DND-41 (cell line): ENCODE measurements around the gene SEMA7A.

Experiments used
- ATAC-seq: fragments of 200-7000 bp; cut with Tn5 transposase; 3 replicates; pipeline ENCODE4 v1.9.1; 2021; ENCODE audit warnings: low read depth; ENCODE audit not compliant: insufficient read depth
- DNase-seq: peaks from one replicate; pipeline ENCODE4 v3.0.0-alpha.2; 2020
- H2AFZ ChIP-seq: 2 replicates; pipeline ENCODE4 v1.6.0; 2012; ENCODE audit warnings: low read depth, low read length
- H3K27ac ChIP-seq: 2 replicates; pipeline ENCODE4 v1.5.1; 2012; ENCODE audit warnings: low read length, inconsistent platforms
- H3K27me3 ChIP-seq: fragments of 200-600 bp; sonication (generic); 2 replicates; pipeline ENCODE4 v1.6.0; 2012; ENCODE audit warnings: low read length, mild to moderate bottlenecking, inconsistent platforms; ENCODE audit not compliant: insufficient read depth, poor library complexity
- H3K36me3 ChIP-seq: 2 replicates; pipeline ENCODE4 v1.5.1; 2012; ENCODE audit warnings: low read length, inconsistent platforms; ENCODE audit not compliant: insufficient read depth
- H3K4me1 ChIP-seq: 2 replicates; pipeline ENCODE4 v1.5.1; 2012; ENCODE audit warnings: mild to moderate bottlenecking, low read length; ENCODE audit not compliant: insufficient read depth
- H3K4me2 ChIP-seq: 2 replicates; pipeline ENCODE4 v1.6.0; 2012; ENCODE audit warnings: mild to moderate bottlenecking, moderate library complexity, low read length, inconsistent platforms; ENCODE audit not compliant: insufficient read depth
- H3K4me3 ChIP-seq, 2 experiments: fragments of 200-600 bp in 1 of 2; shearing (Covaris generic) in 1 of 2; 2 replicates each; pipeline ENCODE4 v1.5.1; 2012 to 2016; ENCODE audit warnings: inconsistent platforms in 2 of 2, low read length in 2 of 2, mild to moderate bottlenecking in 2 of 2, low read depth in 1 of 2, moderate library complexity in 1 of 2
- H3K79me2 ChIP-seq: 2 replicates; pipeline ENCODE4 v1.6.0; 2012; ENCODE audit warnings: low read length, inconsistent platforms; ENCODE audit not compliant: insufficient read depth
- H3K9ac ChIP-seq: 2 replicates; pipeline ENCODE4 v1.6.0; 2012; ENCODE audit warnings: low read depth, mild to moderate bottlenecking, inconsistent platforms, low read length, moderate library complexity
- H3K9me3 ChIP-seq: 2 replicates; pipeline ENCODE4 v1.5.1; 2012; ENCODE audit warnings: low read length, moderate library complexity, mild to moderate bottlenecking, inconsistent platforms; ENCODE audit not compliant: insufficient read depth, severe bottlenecking
- H4K20me1 ChIP-seq: 2 replicates; pipeline ENCODE4 v1.6.0; 2012; ENCODE audit warnings: low read length; ENCODE audit not compliant: insufficient read depth
- EZH2 ChIP-seq: IDR thresholded peaks from 3 replicates; pipeline ENCODE4 v1.6.1; 2012; ENCODE audit warnings: borderline replicate concordance, low read depth, mild to moderate bottlenecking, moderate library complexity, low read length, inconsistent platforms; ENCODE audit not compliant: severe bottlenecking
- TF ChIP-seq, protein P1 (sequence below): IDR thresholded peaks from 2 replicates; pipeline ENCODE4 v1.5.1; 2012; ENCODE audit warnings: borderline replicate concordance, low read length, moderate library complexity, mild to moderate bottlenecking; ENCODE audit not compliant: poor library complexity, severe bottlenecking; ENCODE audit errors: extremely low read depth

The SEMA7A gene

DNA sequence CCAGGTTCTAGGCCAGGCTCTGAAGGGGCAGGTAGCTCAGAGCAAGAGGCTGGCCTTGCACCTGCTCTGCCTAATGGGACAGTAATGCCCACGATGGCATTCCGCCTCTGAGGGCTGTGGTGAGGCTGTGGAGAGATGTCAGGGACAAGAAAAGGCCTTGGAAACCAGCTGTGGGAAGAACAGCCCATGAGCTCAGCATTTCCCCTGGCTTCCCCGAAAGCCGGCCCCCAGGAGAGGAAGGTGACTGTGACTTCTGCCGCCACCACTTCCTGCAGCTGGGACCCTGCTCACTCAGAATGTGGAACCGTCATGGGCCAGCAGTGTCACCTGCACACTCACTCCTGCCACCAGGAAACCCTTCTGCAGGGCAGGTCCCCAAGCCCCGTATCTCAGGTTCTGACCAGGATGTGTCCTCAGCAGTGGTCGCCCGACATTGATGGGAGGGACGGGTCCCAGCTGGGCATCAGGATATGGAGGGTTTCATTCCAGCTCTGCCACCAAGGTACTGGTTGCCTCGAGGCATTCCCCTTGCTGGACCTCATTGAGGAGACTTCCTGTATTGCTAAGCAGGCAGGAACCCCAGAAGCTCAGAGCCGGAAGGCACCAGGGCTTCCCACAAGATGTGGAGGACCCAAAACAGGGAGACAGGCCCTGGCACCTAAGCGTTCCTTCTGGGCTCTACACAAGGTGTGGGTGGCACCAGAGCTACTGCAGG, 30.7 kb downstream of the SEMA7A start:
- peak overlapping the region; percentile 40 for H3K4me2 ChIP-seq
- ATAC-seq (peak; percentile 69), DNase-seq (peak; percentile 92)
- peaks cover 64% of the 10 kb centered on the region for H3K4me1 ChIP-seq
- no peaks in the 10 kb centered on the region for H3K27me3 ChIP-seq
- peak overlapping the region; percentile 57 for H3K9ac ChIP-seq
- TF ChIP-seq, protein P1, sequence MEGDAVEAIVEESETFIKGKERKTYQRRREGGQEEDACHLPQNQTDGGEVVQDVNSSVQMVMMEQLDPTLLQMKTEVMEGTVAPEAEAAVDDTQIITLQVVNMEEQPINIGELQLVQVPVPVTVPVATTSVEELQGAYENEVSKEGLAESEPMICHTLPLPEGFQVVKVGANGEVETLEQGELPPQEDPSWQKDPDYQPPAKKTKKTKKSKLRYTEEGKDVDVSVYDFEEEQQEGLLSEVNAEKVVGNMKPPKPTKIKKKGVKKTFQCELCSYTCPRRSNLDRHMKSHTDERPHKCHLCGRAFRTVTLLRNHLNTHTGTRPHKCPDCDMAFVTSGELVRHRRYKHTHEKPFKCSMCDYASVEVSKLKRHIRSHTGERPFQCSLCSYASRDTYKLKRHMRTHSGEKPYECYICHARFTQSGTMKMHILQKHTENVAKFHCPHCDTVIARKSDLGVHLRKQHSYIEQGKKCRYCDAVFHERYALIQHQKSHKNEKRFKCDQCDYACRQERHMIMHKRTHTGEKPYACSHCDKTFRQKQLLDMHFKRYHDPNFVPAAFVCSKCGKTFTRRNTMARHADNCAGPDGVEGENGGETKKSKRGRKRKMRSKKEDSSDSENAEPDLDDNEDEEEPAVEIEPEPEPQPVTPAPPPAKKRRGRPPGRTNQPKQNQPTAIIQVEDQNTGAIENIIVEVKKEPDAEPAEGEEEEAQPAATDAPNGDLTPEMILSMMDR: no peak
- no peak for TF ChIP-seq EZH2
- H2AFZ ChIP-seq: no peak overlapping the region
- no peaks in the 10 kb centered on the region for H3K36me3 ChIP-seq
- no peaks in the 10 kb centered on the region for H3K79me2 ChIP-seq
- H4K20me1 ChIP-seq: no peaks in the 10 kb centered on the region
- H3K27ac ChIP-seq: peak overlapping the region; percentile 99
- no peaks in the 10 kb centered on the region for H3K9me3 ChIP-seq
- H3K4me3 ChIP-seq: 0 out of 4 replicates have a peak overlapping the region, but pooled peaks of 1 of the 2 experiments have one; percentile 9

DNA sequence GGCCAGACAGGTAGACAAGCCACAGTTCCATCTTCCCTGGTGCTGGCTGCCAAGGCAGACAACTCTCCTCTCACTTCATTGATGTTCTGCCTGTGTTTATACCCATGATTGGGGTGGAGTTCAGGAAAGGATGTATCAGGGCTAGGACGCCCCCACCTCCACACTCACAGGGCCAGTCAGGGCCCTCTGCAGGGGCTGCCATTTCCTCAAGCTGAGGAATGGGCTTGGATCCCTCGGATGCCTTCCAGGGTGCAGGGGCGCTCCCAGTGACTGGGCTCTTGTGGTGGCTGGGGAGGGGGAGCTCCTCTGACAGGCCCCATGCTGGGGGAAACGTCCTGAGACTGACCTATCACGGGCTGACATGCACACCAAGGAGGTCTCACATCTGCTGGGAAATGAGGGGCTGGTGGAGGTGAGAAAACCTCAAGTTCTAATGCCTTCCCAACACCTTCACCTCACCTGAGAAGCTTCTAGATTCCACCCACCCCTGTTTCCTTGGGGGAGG, 31.4 kb downstream of the SEMA7A start:
- TF ChIP-seq, protein P1: no peak
- TF ChIP-seq EZH2: no peak
- H2AFZ ChIP-seq: no peak overlapping the region
- H3K4me1 ChIP-seq: peaks cover 70% of the 10 kb centered on the region
- H3K4me2 ChIP-seq: peak overlapping the region; percentile 40
- H3K79me2 ChIP-seq: no peaks in the 10 kb centered on the region
- peak overlapping the region; percentile 99 for H3K27ac ChIP-seq
- H3K9me3 ChIP-seq: no peaks in the 10 kb centered on the region
- H3K4me3 ChIP-seq: no peak overlapping the region
- no peaks in the 10 kb centered on the region for H3K36me3 ChIP-seq
- peak overlapping the region; percentile 57 for H3K9ac ChIP-seq
- no peaks in the 10 kb centered on the region for H4K20me1 ChIP-seq
- ATAC-seq (no peak), DNase-seq (no peak)
- H3K27me3 ChIP-seq: no peaks in the 10 kb centered on the region

DNA sequence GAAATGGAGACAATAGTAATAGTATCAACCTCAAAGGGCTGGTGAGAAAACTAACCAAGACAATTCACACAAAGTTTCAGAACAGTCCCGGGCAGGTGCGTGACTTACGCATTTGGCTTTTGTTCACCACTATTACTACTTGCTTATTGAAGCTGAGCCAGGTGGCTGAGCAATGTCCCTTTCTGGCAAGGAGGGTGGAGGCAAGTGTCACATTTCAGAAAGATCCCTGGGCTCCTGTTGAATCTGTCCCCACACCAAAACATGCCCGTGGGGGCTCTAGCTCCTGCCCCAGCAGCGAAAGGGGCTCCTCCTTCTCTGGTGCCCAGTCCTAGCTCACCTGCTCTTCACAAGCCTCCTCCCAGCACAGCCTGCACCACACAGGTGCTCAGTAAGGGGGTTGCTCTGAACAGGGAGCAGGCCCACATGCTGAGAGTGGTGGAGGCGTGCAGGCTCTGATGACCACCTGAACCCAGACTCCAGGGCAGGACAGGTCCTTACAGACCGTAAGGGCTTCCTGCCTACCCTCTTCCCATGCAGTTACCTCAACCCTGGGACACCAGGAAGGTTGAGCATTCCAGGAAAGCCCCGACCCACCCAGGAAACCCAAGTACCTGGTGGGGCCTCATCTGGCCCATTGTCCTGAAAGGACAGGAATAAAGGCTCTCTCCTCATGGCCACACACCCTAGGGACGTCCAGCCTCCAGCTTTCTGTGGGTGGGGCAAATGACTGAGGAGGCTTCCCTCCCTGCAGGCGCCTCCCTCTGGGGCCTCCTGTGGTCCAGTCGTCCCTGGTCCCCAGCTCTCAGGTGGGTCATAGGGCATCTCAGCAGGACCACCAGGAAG, 32.6 kb downstream of the SEMA7A start:
- peak; percentile 13 for ATAC-seq
- TF ChIP-seq, protein P1: no peak
- TF ChIP-seq EZH2: no peak
- no peaks in the 10 kb centered on the region for H3K36me3 ChIP-seq
- no peaks in the 10 kb centered on the region for H4K20me1 ChIP-seq
- peak; percentile 77 for DNase-seq
- no peaks in the 10 kb centered on the region for H3K9me3 ChIP-seq
- H3K27ac ChIP-seq: peak overlapping the region; percentile 99
- peak overlapping the region in 1 of 2 experiments; percentile 17; a peak in 1 of 4 replicates for H3K4me3 ChIP-seq
- H3K4me1 ChIP-seq: peaks cover 80% of the 10 kb centered on the region
- no peaks in the 10 kb centered on the region for H3K79me2 ChIP-seq
- H3K27me3 ChIP-seq: no peaks in the 10 kb centered on the region
- peak overlapping the region; percentile 57 for H3K9ac ChIP-seq
- peak overlapping the region; percentile 51 for H3K4me2 ChIP-seq
- H2AFZ ChIP-seq: no peak overlapping the region
